Embryonic facial prominence (tissue), 1 donor: ENCODE data around the gene HADHA.

Experiments
- DNase-seq: peaks from one replicate; pipeline ENCODE4 v3.0.0-alpha.2; 2016; ENCODE audit errors: extremely low spot score

HADHA gene

GRCh38 chr2:26193578-26194231, 50.7 kb downstream of the HADHA start:
- no peak for DNase-seq

DNA sequence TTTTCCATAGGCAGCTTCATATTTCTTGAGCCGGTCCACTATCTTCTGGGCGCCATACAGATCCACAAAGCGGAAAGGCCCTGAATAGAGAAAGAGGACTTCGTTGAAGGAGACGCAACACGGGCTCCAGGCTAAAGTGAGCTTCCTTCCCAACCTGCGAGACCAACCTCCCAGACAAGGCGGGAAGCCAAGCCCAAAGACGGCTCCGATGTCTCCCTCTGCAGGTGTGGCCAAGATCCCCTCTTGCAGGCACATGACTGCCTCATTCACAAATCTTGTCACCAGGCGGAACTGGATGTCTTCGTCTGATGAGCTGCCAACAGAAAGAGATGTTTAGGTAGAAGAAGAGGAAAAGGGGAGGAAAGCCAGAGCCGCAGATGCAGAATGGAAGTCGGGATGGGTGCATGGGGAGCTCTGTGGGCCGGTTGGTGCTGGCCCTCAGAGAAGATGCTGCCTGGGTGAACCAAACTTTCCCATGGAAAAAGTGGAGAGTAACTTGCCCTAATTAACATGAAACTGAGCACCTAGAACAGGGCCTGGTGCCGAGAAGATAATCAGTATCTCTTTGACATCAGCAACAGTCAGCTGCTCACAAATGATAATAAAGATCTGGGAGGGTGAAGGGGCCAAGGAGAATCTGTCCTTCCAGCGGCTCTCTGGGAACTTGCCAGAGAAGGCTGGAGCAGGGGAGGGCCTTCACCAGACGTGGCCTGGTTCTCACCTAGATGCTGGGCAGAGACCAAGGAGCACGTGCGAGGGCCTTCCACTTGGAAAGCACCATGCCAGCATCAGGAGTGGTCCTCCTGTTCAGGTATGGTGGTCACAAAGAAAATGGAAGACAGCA, 52.9 kb downstream of the HADHA start:
- no peak for DNase-seq

GRCh38 chr2:26190369-26190768, 54.1 kb downstream of the HADHA start:
- no peak for DNase-seq

DNA sequence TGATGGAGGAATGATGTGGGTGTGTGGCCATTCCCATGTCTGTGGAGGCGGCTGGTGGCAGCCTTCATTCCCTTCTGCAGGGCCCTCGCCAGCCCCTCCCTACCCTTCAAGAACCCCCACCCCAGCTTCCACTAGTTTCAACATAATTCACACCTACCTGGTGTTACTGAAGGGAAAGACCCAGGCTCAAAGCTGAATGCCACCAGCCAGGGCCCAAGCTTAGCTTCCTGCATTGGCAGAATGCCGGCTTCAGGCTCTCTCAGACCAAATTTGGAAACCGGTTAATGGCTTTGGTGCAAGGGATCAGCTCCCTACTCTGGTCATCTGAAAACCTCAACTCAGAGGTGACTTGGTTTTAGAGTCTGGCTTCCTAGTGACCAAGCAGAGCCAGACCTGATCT, 54.7 kb downstream of the HADHA start:
- no peak for DNase-seq

DNA sequence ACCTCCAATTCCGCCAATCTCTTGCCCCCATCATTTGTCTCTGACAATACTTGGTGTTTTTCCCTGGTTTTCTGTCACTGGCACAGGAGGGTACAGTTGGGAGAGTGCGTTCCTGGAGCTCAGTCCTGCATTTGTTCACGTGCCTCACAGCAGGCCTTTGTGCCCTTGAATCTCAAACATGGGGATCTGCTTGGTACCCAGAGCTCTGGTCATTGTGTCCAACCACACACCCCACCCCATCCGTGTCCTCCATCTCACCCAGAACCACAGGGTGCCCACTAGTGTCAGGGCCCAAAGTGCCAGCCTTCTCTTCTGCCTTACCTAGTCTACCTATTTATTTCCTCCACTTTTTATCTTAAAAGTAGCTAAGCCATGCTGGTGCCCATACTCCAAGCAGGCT, 55.3 kb downstream of the HADHA start:
- no peak for DNase-seq

DNA sequence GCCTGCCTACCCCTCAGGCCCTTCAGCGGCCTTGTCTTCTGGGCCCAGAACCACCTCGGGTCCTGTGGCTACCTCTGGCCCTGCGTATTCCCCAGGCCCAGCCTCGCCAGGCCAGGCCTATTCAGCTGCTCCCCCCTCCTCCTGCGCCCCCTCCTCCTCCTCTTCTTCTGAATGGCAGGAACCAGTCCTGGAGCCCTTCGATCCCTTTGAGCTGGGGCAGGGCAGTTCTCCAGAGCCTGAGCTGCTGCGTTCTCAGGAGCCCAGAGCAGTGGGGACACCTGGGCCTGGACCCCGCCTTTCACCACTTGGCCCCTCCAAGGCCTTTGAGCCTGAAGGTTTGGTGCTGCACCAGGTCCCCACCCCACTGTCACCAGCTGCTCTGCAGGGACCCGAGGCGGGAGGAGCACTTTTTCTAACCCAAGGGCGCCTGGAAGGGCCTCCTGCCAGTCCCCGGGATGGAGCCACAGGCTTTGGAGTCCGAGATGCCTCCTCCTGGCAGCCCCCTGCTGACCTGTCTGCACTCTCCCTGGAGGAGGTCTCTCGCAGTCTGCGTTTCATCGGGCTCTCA, 56.8 kb downstream of the HADHA start:
- DNase-seq, result no peak

- no peak for DNase-seq
These were observed 57.3 kb downstream of the HADHA start for GRCh38 chr2:26187114-26187513.

DNA sequence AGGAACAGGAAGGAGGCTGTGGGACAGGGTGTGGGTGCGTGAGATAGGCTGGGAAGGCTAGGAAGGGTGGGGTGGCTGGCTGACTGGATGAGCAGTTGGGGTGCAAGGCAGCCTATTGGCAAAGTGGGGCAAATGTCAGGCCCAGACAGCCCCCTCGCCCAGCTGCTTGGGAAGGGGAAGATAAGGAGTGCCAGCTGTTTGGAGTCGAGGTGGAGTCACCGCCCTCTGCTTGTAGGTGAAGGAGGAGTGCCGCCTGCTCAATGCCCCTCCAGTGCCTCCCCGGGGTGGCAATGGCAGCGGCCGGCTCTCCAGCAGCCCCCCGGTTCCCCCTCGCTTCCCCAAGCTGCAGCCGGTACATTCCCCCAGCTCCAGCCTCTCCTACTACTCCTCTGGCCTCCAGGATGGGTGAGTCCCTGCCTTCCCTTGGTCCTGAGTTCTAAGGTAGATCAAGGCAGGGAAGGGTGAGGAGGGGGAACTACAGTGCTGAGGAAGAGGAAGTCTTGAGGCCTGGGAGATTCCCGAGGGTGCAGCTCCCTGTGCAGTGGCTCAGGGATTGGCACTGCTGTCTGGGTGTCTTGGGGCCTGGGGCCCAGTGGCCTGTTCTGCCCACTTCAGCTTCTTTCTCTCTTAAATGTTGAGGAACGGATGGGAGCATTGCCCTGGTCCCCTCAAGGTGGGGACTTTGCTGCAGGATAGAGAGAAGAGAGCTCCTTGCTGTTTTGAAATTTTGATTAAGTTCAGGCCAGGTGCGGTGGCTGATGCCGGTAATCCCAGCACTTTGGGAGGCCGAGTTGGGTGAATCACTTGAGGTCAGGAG, 58.3 kb downstream of the HADHA start:
- DNase-seq, result no peak

GRCh38 chr2:26185304-26185928, 59.0 kb downstream of the HADHA start:
- no peak for DNase-seq

- DNase-seq, result peak; percentile 46
These were observed 59.7 kb downstream of the HADHA start for GRCh38 chr2:26184555-26185303.

GRCh38 chr2:26184121-26184520, 60.3 kb downstream of the HADHA start:
- DNase-seq, result no peak

DNA sequence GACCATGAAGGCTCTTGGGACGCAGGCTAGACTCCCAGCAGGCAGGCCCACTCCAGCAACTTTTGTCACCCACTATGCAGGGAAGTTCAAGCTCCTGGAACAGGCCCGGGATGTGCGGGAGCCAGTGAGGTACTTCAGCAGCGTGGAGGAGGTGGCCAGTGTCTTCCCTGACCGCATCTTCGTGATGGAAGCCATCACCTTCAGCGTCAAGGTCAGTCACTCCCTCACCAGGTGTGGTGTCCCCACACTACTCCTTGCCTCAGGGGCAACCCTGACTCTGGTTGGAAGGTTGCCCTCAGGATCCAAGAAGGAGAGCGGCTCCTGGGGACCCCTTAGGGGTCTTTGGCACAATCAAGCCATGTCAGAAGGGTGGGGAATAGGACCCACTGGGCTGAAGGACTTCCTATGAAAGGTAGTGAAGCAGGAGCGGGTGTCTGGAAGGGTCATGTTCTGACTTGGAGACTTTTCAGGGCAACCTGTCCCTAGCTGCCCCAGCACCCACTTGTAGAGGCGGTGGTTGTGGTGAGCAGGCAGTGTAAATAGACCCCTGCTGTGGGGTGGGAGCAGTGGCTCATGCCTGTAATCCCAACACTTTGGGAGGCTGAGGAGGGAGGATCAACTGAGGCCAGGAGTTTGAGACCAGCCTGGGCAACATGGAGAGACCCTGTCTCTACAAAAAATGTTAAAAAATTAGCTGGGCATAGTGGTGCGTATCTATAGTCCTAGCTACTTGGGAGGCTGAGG, 61.4 kb downstream of the HADHA start:
- no peak for DNase-seq

DNA sequence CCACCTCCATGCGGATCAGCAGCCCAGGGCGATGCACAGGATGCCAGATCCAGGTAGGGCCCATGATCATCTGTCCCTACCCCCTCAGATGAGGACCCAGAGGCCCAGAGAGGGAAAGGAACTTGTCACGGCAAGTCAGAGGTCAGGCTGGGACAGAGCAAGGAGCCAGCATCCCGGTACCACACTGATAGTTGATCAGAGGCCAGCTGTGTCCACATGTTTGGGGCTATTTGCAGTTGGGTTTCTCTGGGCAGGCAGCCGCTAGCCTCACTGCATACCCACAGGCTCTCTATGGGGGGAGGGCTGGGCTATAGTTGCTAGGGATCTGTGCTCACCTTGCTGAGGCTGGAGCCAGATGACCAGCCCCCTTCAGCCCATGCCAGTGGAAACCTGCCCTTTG, 62.0 kb downstream of the HADHA start:
- DNase-seq, result no peak

DNA sequence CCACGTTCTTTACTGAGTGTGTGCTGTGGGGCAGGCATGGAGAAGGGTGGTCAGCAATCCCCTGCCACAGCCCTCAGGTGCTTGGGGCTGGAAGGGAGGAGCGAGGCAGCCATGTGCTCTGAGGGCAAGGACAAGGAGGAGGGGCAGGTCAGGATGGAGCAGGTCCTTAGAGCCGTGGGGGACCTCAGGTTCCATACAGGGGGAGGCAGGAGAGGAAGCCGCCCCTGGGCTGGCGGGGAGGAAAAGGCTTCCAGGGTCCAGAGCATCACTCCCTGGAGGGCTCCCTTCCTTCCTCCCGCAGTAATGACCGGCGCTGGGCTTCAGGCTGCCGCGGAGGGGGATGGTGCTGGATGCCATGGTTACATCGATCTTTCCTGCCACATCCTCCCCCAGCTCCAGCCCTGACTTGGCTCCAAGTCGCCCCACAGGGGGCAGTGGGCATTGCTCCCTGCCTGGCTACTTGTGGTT, 65.0 kb downstream of the HADHA start:
- DNase-seq, result no peak

- DNase-seq, result no peak
These were observed 65.5 kb downstream of the HADHA start for GRCh38 chr2:26178746-26179436.

GRCh38 chr2:26178246-26178645, 66.2 kb downstream of the HADHA start:
- no peak for DNase-seq

DNA sequence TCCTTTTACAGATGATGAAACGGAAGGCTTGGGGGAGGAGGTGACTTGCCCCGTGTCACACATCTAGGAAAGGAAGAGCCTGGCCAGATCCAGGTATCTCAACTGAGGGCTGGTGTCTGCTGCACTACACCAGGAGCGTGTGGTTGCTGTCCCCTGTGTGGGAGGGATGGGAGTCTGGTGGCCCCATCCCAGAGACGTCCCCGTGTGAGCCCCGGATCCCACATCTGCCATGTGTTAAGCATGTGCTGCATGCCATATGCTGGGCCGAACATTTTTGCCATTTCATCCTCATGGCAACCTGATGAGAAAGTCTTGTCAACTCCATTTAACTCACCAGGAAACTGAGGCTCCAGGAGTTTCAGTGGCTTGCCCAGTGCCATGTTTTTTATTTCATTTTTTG, 67.3 kb downstream of the HADHA start:
- no peak for DNase-seq

- DNase-seq, result no peak
These were observed 68.2 kb downstream of the HADHA start for GRCh38 chr2:26176279-26176615.

DNA sequence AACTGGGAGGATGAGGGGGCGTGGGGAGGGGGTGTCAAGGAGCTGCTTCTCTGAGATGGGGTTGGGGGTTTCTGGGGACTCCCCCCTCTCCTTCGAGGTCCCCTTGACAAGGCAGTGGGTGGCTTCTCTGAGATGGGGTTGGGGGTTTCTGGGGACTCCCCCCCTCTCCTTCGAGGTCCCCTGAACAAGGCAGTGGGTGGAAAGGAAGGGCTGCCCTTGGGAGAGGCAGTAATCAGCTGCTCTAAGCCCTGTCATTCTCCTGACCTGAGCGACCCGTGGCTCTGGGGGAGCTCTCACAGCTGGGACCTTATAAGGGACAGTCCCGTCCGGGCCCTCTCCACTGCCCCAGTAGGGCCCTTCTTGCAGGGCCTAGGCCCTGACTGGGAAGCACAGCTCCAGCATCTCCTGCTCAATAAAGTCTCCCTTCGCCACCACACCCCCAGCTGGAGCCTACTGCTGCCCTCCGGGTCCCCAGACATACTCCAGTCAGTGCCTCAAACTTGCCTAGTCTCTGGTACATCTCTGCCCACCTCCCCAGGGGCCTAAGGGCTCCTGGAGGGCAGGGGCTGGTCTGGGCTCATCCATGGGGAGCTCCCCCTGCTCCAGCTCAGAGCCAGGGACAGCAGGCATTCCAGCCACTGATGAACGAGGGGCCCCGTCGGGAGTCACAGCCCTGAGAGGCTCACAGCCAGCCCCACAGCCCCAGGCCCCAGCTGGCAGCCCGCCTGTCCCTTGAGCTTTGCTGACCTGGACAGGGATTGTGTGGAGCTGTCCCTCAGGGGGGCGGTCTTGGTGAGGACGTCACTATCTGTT, 68.8 kb downstream of the HADHA start:
- DNase-seq, result no peak
